ENCODE results near the gene ITCH.
"Not testable (repeated sequence)": the region's sequence is repeated elsewhere in the genome, so short reads cannot be mapped to it uniquely, and the experiment has no call there.

GRCh38 chr20:34425032-34425690, 62.1 kb downstream of the ITCH start:
- TF ChIP-seq POLR2AphosphoS5, EP300, CTCF, POLR2A (IDR thresholded peaks at IDR 0.05): not testable (repeated sequence)
